GM23338 (cell line): ENCODE results near the gene ATP5PB. TPM values are rescaled to one million over a fixed set of nuclear protein-coding genes. Genes with fewer than 3 reads are reported as not detected.

Experiments
- ATAC-seq: fragments of 200-7000 bp; cut with Tn5 transposase; 3 replicates; pipeline ENCODE4 v1.9.1; 2020
- DNase-seq: peaks from one replicate; pipeline ENCODE4 v3.0.0-alpha.2; 2015; ENCODE audit warnings: low spot score
- H2AFZ ChIP-seq: fragments of 200-600 bp; sonication (generic); 2 replicates; pipeline ENCODE4 v1.8.0; 2016; ENCODE audit warnings: antibody characterized with exemption, mild to moderate bottlenecking, moderate library complexity
- H3F3A ChIP-seq: fragments of 200-600 bp; sonication (generic); replicated peaks from 2 replicates; pipeline ENCODE4 v1.8.0; 2017; ENCODE audit warnings: antibody characterized with exemption, mixed run types, low read depth
- H3K27ac ChIP-seq: fragments of 200-600 bp; sonication (generic); 2 replicates; pipeline ENCODE4 v1.6.1; 2016; ENCODE audit warnings: low read depth
- H3K27me3 ChIP-seq: fragments of 200-600 bp; sonication (generic); 2 replicates; pipeline ENCODE4 v1.8.0; 2016; ENCODE audit warnings: mild to moderate bottlenecking, mixed run types, moderate library complexity; ENCODE audit not compliant: insufficient read depth
- H3K36me3 ChIP-seq: fragments of 200-600 bp; sonication (generic); 2 replicates; pipeline ENCODE4 v1.8.0; 2016; ENCODE audit warnings: mild to moderate bottlenecking; ENCODE audit not compliant: insufficient read depth
- H3K4me1 ChIP-seq: fragments of 200-600 bp; sonication (generic); 2 replicates; pipeline ENCODE4 v1.8.0; 2016; ENCODE audit warnings: mild to moderate bottlenecking, moderate library complexity; ENCODE audit not compliant: insufficient read depth
- H3K4me2 ChIP-seq: fragments of 200-600 bp; sonication (generic); 2 replicates; pipeline ENCODE4 v1.7.1; 2017; ENCODE audit warnings: mixed run types
- H3K4me3 ChIP-seq: fragments of 200-600 bp; sonication (generic); 2 replicates; pipeline ENCODE4 v1.6.1; 2016; ENCODE audit warnings: mixed run types
- H3K79me2 ChIP-seq: fragments of 200-600 bp; sonication (generic); replicated peaks from 2 replicates; pipeline ENCODE4 v1.8.0; 2017; ENCODE audit warnings: mild to moderate bottlenecking; ENCODE audit not compliant: insufficient read depth
- H3K9me2 ChIP-seq: fragments of 200-600 bp; sonication (generic); 2 replicates; pipeline ENCODE4 v1.8.0; 2017; ENCODE audit not compliant: insufficient read depth
- H4K20me1 ChIP-seq: fragments of 200-600 bp; sonication (generic); replicated peaks from 2 replicates; pipeline ENCODE4 v1.8.0; 2017; ENCODE audit warnings: mild to moderate bottlenecking; ENCODE audit not compliant: insufficient read depth
- H3K27ac Mint-ChIP-seq: 2 replicates; pipeline ENCODE4 v1.8.0; 2020; ENCODE audit warnings: inconsistent platforms, mild to moderate bottlenecking, moderate library complexity, mixed read lengths
- H3K27me3 Mint-ChIP-seq: 3 replicates; pipeline ENCODE4 v1.8.0; 2022; ENCODE audit warnings: low read depth, mild to moderate bottlenecking, moderate library complexity, mixed read lengths, inconsistent platforms; ENCODE audit not compliant: insufficient read depth, poor library complexity
- H3K36me3 Mint-ChIP-seq: 3 replicates; pipeline ENCODE4 v1.8.0; 2021; ENCODE audit warnings: low read depth, mild to moderate bottlenecking, inconsistent platforms, moderate library complexity, mixed read lengths
- H3K4me1 Mint-ChIP-seq: 3 replicates; pipeline ENCODE4 v1.8.0; 2020; ENCODE audit warnings: mild to moderate bottlenecking, inconsistent platforms, mixed read lengths
- H3K4me3 Mint-ChIP-seq: 3 replicates; pipeline ENCODE4 v1.8.0; 2021; ENCODE audit warnings: moderate library complexity, mild to moderate bottlenecking, inconsistent platforms, mixed read lengths
- H3K9me3 Mint-ChIP-seq: 3 replicates; pipeline ENCODE4 v1.8.0; 2020; ENCODE audit warnings: moderate library complexity, mild to moderate bottlenecking, inconsistent platforms, mixed read lengths
- CREB1 ChIP-seq: fragments of 250-450 bp; sonication (Bioruptor Pico); IDR thresholded peaks from 2 replicates; pipeline ENCODE4 v1.5.0; 2020; ENCODE audit warnings: low read depth, mild to moderate bottlenecking, moderate library complexity
- CTCF ChIP-seq, 2 experiments: fragments of 200-600 bp in 1 of 2; sonication (generic) in 1 of 2; conservative IDR thresholded peaks; 2 replicates each; pipeline versions ENCODE4 v1.5.1 to v1.6.1; 2016 to 2017; ENCODE audit warnings: antibody characterized with exemption in 2 of 2, low read depth in 2 of 2, mild to moderate bottlenecking in 2 of 2, moderate library complexity in 1 of 2
- ETS1 ChIP-seq: IDR thresholded peaks from 2 replicates; pipeline ENCODE4 v1.6.1; 2016; ENCODE audit warnings: antibody characterized with exemption
- EZH2 ChIP-seq: fragments of 200-600 bp; sonication (generic); IDR thresholded peaks from one replicate; pipeline ENCODE4 v1.8.0; 2017; ENCODE audit warnings: antibody characterized with exemption, mild to moderate bottlenecking, low read depth; ENCODE audit not compliant: unreplicated experiment
- JUNB ChIP-seq: IDR thresholded peaks from one replicate; pipeline ENCODE4 v1.6.1; 2016; ENCODE audit warnings: antibody characterized with exemption; ENCODE audit not compliant: unreplicated experiment
- NANOG ChIP-seq: IDR thresholded peaks from 2 replicates; pipeline ENCODE4 v1.6.1; 2016; ENCODE audit warnings: antibody characterized with exemption, borderline replicate concordance
- REST ChIP-seq: IDR thresholded peaks from one replicate; pipeline ENCODE4 v1.6.1; 2018; ENCODE audit warnings: antibody characterized with exemption; ENCODE audit not compliant: unreplicated experiment
- STAT1 ChIP-seq: IDR thresholded peaks from one replicate; pipeline ENCODE4 v1.6.1; 2016; ENCODE audit warnings: antibody characterized with exemption; ENCODE audit not compliant: unreplicated experiment
- ZNF114 ChIP-seq: fragments of 250-450 bp; sonication (Bioruptor Pico); IDR thresholded peaks from 2 replicates; pipeline ENCODE4 v1.5.0; 2020; ENCODE audit warnings: mild to moderate bottlenecking, moderate library complexity
- ZNF331 ChIP-seq: fragments of 250-450 bp; sonication (Bioruptor Pico); IDR thresholded peaks from 2 replicates; pipeline ENCODE4 v1.5.0; 2020; ENCODE audit warnings: low read depth, mild to moderate bottlenecking, moderate library complexity
- polyA plus RNA-seq: library from polyadenylated mRNA; unstranded; fragments of >200 nt; fragmentation: Nextera tagmentation; extraction: Ambion mirVana; gene quantifications from 2 replicates; pipeline ENCODE4 v1.2.1, GENCODE V29; 2016
- total RNA-seq: library from RNA; depleted of rRNA; stranded (reverse); fragments of >200 nt; shearing (Covaris generic); gene quantifications from 2 replicates; pipeline ENCODE4 v1.2.3, GENCODE V29; 2014

Gene ATP5PB
- total and polyA plus RNA-seq, 2 experiments from 2014 or later, result 279 to 300 TPM

- ATAC-seq (no peak), DNase-seq (no peak)
- H3K9me3 Mint-ChIP-seq, result no peaks in the 10 kb centered on the region; the same call in 2 of the 3 replicates
- Histone ChIP-seq H4K20me1 (no peaks in the 10 kb centered on the region), H3K4me2 (no peak overlapping the region), H3K9me2 (peaks cover 5% of the 10 kb centered on the region; the same call in 1 of the 2 replicates), H3K4me3 (no peak overlapping the region), H3F3A (no peaks in the 10 kb centered on the region), H3K4me1 (no peaks in the 10 kb centered on the region), H3K36me3 (no peaks in the 10 kb centered on the region), H3K27me3 (no peaks in the 10 kb centered on the region), H3K27ac (no peak overlapping the region), H2AFZ (no peak overlapping the region), H3K79me2 (no peaks in the 10 kb centered on the region)
- no peak overlapping the region for H3K27ac Mint-ChIP-seq
- H3K4me3 Mint-ChIP-seq, result no peak overlapping the region
- no peaks in the 10 kb centered on the region for H3K36me3 Mint-ChIP-seq
- TF ChIP-seq ETS1, result no peak
- no peak for TF ChIP-seq REST
- TF ChIP-seq CREB1 (CRISPR knock-in tag), result no peak
- TF ChIP-seq EZH2, result no peak
- no peak for TF ChIP-seq JUNB
- TF ChIP-seq ZNF114 (CRISPR knock-in tag), result no peak
- peaks cover 5% of the 10 kb centered on the region; the same call in 2 of the 3 replicates for H3K4me1 Mint-ChIP-seq
- H3K27me3 Mint-ChIP-seq, result peaks cover 3% of the 10 kb centered on the region
Observed at GRCh38 chr1:111489604-111490003, 40.3 kb downstream of the ATP5PB start.

- no peak overlapping the region for H3K4me3 Mint-ChIP-seq
- H2AFZ ChIP-seq, result peak overlapping the region; percentile 72
- no peaks in the 10 kb centered on the region for H3F3A ChIP-seq
- no peak overlapping the region for H3K4me2 ChIP-seq
- no peaks in the 10 kb centered on the region for H3K36me3 Mint-ChIP-seq
- no peak overlapping the region for H3K27ac Mint-ChIP-seq
- H3K27ac ChIP-seq, result no peak overlapping the region
- H4K20me1 ChIP-seq, result no peaks in the 10 kb centered on the region
- H3K4me1 ChIP-seq, result no peaks in the 10 kb centered on the region
- H3K9me2 ChIP-seq, result peaks cover 5% of the 10 kb centered on the region; the same call in 1 of the 2 replicates
- TF ChIP-seq EZH2 (no peak), ZNF114 (CRISPR knock-in tag) (no peak), STAT1 (no peak), CTCF (conservative IDR thresholded peaks at IDR 0.05; ENCODE audit: low read depth in 2 of 2) (no peak), ETS1 (no peak), REST (no peak), ZNF331 (CRISPR knock-in tag) (no peak), NANOG (no peak)
- no peaks in the 10 kb centered on the region for H3K36me3 ChIP-seq
- H3K4me3 ChIP-seq, result no peak overlapping the region
- peaks cover 5% of the 10 kb centered on the region; the same call in 2 of the 3 replicates for H3K4me1 Mint-ChIP-seq
- no peak for ATAC-seq
- no peak for DNase-seq
- H3K27me3 ChIP-seq, result no peaks in the 10 kb centered on the region
- H3K79me2 ChIP-seq, result no peaks in the 10 kb centered on the region
- peaks cover 3% of the 10 kb centered on the region for H3K27me3 Mint-ChIP-seq
- H3K9me3 Mint-ChIP-seq, result no peaks in the 10 kb centered on the region; the same call in 2 of the 3 replicates
Observed at GRCh38 chr1:111490220-111490619, 41.0 kb downstream of the ATP5PB start.
